Mucosa of stomach (tissue), 1 donor: ENCODE measurements around the gene CCSER2.
A peak's percentile ranks its signal among the peaks of the same experiment; 100 is the strongest.
"Not testable (repeated sequence)": the region's sequence is repeated elsewhere in the genome, so short reads cannot be mapped to it uniquely, and the experiment has no call there.

Experiments
- H3K27me3 ChIP-seq: one replicate; pipeline ENCODE4 v1.7.0; 2013; ENCODE audit warnings: mild to moderate bottlenecking, low read length; ENCODE audit not compliant: control insufficient read depth, insufficient read depth
- H3K36me3 ChIP-seq: one replicate; pipeline ENCODE4 v1.7.0; 2013; ENCODE audit warnings: low read length; ENCODE audit not compliant: control insufficient read depth, insufficient read depth
- H3K4me1 ChIP-seq: one replicate; pipeline ENCODE4 v1.7.0; 2013; ENCODE audit warnings: mild to moderate bottlenecking, low read length; ENCODE audit not compliant: control insufficient read depth, insufficient read depth
- H3K4me3 ChIP-seq: one replicate; pipeline ENCODE4 v1.7.0; 2013; ENCODE audit warnings: low read length
- H3K9ac ChIP-seq: one replicate; pipeline ENCODE4 v1.7.0; 2013; ENCODE audit warnings: mild to moderate bottlenecking, low read length, moderate library complexity
- H3K9me3 ChIP-seq: one replicate; pipeline ENCODE4 v1.7.0; 2013; ENCODE audit warnings: mild to moderate bottlenecking, low read length, moderate library complexity; ENCODE audit not compliant: control insufficient read depth
- donor health status: Pancreatic carcinoma.

The CCSER2 gene, protein sequence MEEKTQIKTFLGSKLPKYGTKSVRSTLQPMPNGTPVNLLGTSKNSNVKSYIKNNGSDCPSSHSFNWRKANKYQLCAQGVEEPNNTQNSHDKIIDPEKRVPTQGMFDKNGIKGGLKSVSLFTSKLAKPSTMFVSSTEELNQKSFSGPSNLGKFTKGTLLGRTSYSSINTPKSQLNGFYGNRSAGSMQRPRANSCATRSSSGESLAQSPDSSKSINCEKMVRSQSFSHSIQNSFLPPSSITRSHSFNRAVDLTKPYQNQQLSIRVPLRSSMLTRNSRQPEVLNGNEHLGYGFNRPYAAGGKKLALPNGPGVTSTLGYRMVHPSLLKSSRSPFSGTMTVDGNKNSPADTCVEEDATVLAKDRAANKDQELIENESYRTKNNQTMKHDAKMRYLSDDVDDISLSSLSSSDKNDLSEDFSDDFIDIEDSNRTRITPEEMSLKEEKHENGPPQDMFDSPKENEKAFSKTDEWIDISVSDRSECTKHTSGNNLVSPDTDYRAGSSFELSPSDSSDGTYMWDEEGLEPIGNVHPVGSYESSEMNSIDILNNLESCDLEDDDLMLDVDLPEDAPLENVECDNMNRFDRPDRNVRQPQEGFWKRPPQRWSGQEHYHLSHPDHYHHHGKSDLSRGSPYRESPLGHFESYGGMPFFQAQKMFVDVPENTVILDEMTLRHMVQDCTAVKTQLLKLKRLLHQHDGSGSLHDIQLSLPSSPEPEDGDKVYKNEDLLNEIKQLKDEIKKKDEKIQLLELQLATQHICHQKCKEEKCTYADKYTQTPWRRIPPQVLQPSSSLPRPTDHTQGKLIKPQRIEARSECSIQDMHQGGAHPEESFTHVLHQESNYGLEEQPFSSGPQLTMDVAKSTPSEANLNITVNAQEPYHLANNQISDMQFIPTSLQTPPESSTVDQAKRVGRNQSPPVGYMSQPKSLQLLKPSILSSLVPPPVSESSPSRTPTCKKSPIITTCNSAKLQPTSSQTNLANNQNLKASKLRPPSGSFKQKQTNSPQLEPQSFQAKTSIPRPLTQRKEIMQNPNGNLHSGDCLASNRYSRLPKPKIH

DNA sequence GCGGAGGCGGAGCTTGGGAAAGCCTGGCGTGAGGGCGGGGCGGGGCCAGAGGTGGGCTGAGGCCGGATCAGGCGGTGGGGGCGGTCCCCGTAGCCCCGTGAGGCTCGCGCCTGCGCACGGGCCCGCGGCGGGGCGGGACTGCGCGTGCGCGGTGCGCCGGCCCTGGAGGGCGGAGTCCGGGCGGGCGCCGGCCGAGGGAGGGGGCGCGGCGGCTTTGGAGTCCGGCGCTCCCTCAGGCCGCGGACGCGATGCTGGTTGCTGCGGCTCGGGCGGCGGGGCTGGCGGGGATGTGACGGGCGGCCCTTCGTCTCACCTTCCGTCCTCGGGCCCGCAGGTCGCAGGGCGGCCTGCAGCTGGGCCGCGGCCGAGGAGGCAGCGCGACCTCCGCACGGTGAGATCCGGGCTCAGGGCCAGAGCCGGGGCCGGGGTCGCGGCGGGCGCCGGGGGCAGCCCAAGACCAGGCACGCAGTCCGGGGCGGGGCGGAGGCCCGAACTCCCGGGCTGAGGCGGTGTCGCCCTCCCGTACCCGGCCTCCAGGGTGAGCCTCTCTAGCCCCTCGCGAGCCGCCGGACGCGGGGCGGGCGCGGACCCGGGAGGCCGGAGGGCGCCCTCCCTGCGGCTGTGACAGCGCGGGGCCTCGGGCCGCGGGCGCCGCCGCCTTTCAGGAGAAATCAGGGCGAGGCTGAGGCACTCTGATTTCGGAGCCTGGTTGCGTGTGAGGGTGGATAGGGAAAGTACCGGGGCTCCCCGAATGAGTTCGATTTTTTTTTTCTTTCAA, at the start of gene CCSER2:
TSS of gene CCSER2 (plus strand) at position 172 of the 778 bp plus-strand sequence. CDS start 42,464 bp downstream, outside the sequence.
- no peaks in the 10 kb centered on the region for H3K9me3 ChIP-seq
- H3K4me1 ChIP-seq = peaks cover 20% of the 10 kb centered on the region
- H3K36me3 ChIP-seq = no peaks in the 10 kb centered on the region
- H3K27me3 ChIP-seq = no peaks in the 10 kb centered on the region
- H3K9ac ChIP-seq = peak within 1 kb of the TSS; percentile 80
- peak within 1 kb of the TSS; percentile 10 for H3K4me3 ChIP-seq

DNA sequence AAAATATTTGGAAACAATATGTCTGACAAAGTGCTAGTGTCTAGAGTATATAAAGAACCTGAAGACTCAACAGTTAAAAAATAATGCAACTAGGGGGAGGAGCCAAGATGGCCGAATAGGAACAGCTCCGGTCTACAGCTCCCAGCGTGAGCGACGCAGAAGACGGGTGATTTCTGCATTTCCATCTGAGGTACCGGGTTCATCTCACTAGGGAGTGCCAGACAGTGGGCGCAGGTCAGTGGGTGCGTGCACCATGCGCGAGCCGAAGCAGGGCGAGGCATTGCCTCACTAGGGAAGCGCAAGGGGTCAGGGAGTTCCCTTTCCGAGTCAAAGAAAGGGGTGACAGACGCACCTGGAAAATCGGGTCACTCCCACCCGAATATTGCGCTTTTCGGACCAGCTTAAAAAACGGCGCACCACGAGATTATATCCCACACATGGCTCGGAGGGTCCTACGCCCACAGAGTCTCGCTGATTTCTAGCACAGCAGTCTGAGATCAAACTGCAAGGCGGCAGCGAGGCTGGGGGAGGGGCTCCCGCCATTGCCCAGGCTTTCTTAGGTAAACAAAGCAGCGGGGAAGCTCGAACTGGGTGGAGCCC, 48.4 kb upstream of the CCSER2 start:
- H3K9me3 ChIP-seq, H3K4me1 ChIP-seq, H3K9ac ChIP-seq, H3K36me3 ChIP-seq, H3K27me3 ChIP-seq, H3K4me3 ChIP-seq: not testable (repeated sequence)

DNA sequence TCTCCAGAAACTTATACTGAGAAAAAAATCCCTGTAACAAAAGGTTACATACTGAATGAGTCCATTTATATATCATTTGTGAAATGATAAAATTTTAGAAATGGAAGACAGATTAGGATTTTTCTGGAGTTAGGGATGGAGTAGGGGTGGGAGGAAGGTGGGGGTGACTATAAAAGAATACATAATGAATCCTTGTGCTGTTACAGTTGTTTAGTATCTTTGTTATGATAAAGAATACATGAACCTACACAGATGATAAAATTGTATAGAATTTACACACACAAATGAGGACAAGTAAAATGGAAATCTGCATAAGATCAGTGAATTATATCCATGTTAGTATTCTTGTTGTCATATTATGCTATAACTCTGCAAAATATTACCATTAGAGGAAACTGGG, 41.7 kb upstream of the CCSER2 start:
- H3K27me3 ChIP-seq = peaks cover 3% of the 10 kb centered on the region
- no peaks in the 10 kb centered on the region for H3K36me3 ChIP-seq

DNA sequence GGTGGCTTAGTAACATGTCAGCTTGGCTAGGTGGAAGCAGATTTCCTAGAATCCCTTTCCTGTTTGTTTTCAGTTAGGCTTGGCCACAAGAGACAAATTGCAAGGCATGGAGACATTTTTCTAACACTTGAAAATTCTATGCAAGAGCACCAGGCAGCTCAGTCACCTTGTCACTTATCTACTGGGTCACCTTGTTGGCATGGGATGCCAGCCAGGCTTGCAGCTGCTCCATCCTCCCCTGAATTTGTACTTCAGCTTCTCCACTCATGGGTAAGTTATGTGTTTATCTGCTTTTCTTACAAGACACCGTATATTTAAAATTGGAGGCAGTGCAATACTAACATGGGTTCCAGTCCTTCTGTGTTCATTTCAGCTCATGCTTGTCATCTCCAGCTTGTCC, 40.2 kb upstream of the CCSER2 start:
- Histone ChIP-seq H3K4me1 (no peaks in the 10 kb centered on the region), H3K9ac (no peak overlapping the region), H3K27me3 (peaks cover 3% of the 10 kb centered on the region), H3K4me3 (no peak overlapping the region), H3K36me3 (no peaks in the 10 kb centered on the region), H3K9me3 (no peaks in the 10 kb centered on the region)

More for the DNA sequence above, 41.7 kb upstream of the CCSER2 start:
- H3K9me3 ChIP-seq = no peaks in the 10 kb centered on the region
- H3K4me3 ChIP-seq = no peak overlapping the region
- no peak overlapping the region for H3K9ac ChIP-seq
- no peaks in the 10 kb centered on the region for H3K4me1 ChIP-seq

DNA sequence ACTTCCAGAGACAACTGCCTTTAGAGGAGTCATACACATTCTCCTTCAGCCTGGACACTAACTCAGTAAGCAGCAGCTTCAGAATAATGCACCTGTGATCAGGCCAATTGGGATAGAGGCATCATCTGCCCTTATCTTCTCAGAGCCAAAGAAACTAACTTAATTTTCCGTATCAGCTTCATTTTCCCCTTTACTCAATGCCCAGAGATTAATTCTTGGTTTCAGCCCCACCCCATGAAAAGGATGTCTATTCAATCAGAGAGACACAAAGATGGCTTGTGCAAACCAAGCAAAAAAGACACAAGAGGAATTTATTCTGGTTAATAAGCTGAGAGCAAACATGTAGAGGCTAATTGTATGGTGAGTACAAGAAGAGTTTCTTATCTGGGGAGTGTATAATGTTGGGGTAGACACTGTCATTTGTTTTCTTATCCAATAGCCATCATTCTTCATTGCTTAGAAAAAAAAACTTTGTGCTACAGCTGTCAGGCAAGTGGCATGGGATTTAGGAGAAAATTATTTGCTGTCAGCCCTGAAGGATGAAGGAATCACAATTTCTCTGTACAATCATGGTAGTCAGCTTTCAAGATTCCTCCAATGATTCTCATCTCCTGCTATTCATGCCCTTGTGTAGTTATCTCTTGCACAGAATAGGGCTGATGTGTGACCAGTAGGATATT, 38.7 kb upstream of the CCSER2 start:
- no peak overlapping the region for H3K9ac ChIP-seq
- H3K36me3 ChIP-seq = no peaks in the 10 kb centered on the region
- no peaks in the 10 kb centered on the region for H3K9me3 ChIP-seq
- peaks cover 3% of the 10 kb centered on the region for H3K27me3 ChIP-seq
- no peaks in the 10 kb centered on the region for H3K4me1 ChIP-seq
- no peak overlapping the region for H3K4me3 ChIP-seq

DNA sequence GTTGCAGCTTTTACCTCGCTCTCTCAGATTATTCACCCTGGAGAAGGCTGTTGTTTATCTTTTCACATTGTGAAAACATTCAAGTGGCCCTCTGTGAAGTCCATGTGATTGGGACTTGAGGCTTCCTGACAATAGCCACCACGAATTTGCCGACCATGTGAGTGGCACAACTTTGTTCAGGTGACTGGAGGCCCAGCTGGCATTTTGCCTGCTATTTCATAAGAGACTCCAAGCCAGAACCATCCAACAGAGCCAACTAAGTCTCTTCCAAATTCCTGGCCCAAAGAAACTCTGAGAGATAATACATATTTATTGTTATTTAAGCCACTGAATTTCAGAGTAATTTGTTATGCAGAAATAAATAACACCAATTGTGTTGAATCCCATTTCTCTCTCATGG, 38.2 kb upstream of the CCSER2 start:
- Histone ChIP-seq H3K9me3 (no peaks in the 10 kb centered on the region), H3K36me3 (no peaks in the 10 kb centered on the region), H3K4me1 (no peaks in the 10 kb centered on the region), H3K9ac (no peak overlapping the region), H3K4me3 (no peak overlapping the region), H3K27me3 (peaks cover 3% of the 10 kb centered on the region)

DNA sequence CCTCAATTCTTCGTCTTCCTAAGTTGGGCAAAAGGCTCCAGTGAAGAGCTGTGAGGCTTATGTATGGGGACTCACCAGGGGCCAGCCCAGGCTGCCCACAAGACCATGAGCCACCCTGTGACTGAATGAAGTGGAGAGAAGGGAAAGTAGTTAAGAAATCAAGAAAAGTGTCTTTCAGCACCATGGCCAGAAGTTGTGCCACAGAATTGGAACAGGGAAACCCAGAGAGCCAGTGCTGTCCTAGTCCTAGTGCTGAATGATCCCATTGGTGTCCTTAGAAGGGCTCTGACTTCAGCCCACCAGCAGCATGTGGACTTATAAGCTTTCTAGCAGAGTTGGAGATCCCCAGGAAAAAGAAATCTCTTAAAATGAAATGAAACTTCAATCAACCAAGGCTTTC, 37.0 kb upstream of the CCSER2 start:
- Histone ChIP-seq H3K9me3 (no peaks in the 10 kb centered on the region), H3K4me1 (no peaks in the 10 kb centered on the region), H3K9ac (no peak overlapping the region), H3K27me3 (peaks cover 3% of the 10 kb centered on the region), H3K36me3 (no peaks in the 10 kb centered on the region), H3K4me3 (no peak overlapping the region)

DNA sequence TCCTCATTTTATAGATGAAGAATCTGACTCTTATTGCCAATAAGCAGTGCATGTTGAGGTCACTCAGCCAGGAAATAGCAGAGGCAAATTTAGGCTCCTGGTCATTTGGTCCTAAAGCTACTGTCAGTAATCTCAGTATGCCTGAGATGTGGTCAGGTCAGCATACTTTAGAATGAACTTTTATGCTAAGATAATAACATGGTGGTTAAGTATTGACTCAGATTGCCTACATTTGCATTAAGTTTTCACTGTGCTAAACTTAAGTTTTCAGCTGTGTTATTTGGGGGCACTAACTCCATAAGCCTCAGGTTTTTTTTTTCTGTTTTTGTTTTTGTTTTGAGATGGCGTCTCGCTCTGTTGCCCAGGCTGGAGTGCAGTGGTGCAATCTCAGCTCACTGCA, 35.9 kb upstream of the CCSER2 start:
- no peaks in the 10 kb centered on the region for H3K4me1 ChIP-seq
- H3K36me3 ChIP-seq = no peaks in the 10 kb centered on the region
- no peaks in the 10 kb centered on the region for H3K9me3 ChIP-seq
- no peak overlapping the region for H3K4me3 ChIP-seq
- no peak overlapping the region for H3K9ac ChIP-seq
- peaks cover 3% of the 10 kb centered on the region for H3K27me3 ChIP-seq

DNA sequence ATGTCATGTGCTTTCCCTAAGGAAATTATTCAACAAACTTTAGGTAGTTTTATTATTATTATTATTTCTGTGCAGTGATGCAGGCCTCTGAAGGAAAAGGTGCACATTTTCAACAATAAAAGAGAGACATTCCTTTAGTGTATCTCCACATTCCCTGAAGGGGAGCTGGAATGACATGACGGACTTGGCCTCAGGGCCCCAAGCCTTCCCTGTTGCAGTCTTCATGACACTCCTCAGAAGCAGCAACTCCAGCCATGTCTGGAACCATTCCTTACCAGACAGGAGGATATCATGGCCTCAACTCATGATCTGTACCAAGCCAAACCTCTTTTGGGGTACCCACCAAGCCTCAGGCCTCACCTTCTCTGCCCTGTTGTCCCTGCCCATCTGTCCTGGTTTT, 35.2 kb upstream of the CCSER2 start:
- Histone ChIP-seq H3K27me3 (peaks cover 3% of the 10 kb centered on the region), H3K4me1 (no peaks in the 10 kb centered on the region), H3K9me3 (no peaks in the 10 kb centered on the region), H3K9ac (no peak overlapping the region), H3K36me3 (no peaks in the 10 kb centered on the region), H3K4me3 (no peak overlapping the region)

DNA sequence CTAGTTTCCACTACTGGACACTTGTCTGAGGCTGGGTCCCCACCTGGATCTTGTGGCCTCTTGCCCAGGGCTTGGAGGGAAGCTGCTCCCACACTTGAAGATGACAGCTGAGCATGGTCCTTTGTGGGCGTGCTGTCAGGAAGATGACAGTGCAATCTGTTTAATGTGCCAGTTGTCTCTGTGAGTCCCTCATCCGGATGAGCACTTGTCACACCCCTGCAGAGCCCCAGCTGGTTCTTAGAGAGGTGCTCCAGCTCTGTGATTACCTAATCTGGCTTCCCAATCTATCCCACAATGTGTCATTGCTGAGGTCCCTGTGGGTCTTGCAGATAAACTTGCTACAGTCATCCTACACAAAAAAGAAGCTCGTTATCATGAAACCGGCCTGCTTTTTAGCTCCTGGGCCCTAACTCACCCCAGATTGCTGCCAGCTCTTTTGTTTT, 34.8 kb upstream of the CCSER2 start:
- no peaks in the 10 kb centered on the region for H3K4me1 ChIP-seq
- no peak overlapping the region for H3K4me3 ChIP-seq
- H3K9ac ChIP-seq = no peak overlapping the region
- no peaks in the 10 kb centered on the region for H3K36me3 ChIP-seq
- peaks cover 3% of the 10 kb centered on the region for H3K27me3 ChIP-seq
- no peaks in the 10 kb centered on the region for H3K9me3 ChIP-seq
